Effector memory CD8-positive, alpha-beta T cell (primary cell): ENCODE results near the gene PTPRM.
"Not testable (repeated sequence)": the region's sequence is repeated elsewhere in the genome, so short reads cannot be mapped to it uniquely, and the experiment has no call there.

Experiments
- ATAC-seq: fragments of 150-1000 bp; cut with Tn5 transposase; replicated peaks from 2 replicates; pipeline ENCODE4 v1.10.0; 2021; ENCODE audit warnings: mild to moderate bottlenecking, moderate library complexity
- DNase-seq, 3 experiments: peaks; one replicate each; pipeline ENCODE4 v3.0.0; 2021
- H3K27ac Mint-ChIP-seq, 2 donors: one replicate each; pipeline ENCODE4 v1.8.0; 2022; ENCODE audit warnings: mild to moderate bottlenecking in 2 of 2, mixed read lengths in 2 of 2, moderate library complexity in 2 of 2
- H3K27me3 Mint-ChIP-seq, 2 donors: one replicate each; pipeline ENCODE4 v1.8.0; 2022; ENCODE audit warnings: mixed read lengths in 2 of 2
- H3K36me3 Mint-ChIP-seq: one replicate; pipeline ENCODE4 v1.8.0; 2022; ENCODE audit warnings: mild to moderate bottlenecking, moderate library complexity, mixed read lengths; ENCODE audit not compliant: insufficient read depth
- H3K4me1 Mint-ChIP-seq, 2 donors: one replicate each; pipeline ENCODE4 v1.8.0; 2022; ENCODE audit warnings: low read depth in 2 of 2, mixed read lengths in 2 of 2
- H3K4me3 Mint-ChIP-seq, 2 donors: one replicate each; pipeline ENCODE4 v1.8.0; 2022; ENCODE audit warnings: mild to moderate bottlenecking in 2 of 2, mixed read lengths in 2 of 2, moderate library complexity in 2 of 2
- H3K9me3 Mint-ChIP-seq, 2 donors: one replicate each; pipeline ENCODE4 v1.8.0; 2022; ENCODE audit warnings: mixed read lengths in 2 of 2

Gene PTPRM

DNA sequence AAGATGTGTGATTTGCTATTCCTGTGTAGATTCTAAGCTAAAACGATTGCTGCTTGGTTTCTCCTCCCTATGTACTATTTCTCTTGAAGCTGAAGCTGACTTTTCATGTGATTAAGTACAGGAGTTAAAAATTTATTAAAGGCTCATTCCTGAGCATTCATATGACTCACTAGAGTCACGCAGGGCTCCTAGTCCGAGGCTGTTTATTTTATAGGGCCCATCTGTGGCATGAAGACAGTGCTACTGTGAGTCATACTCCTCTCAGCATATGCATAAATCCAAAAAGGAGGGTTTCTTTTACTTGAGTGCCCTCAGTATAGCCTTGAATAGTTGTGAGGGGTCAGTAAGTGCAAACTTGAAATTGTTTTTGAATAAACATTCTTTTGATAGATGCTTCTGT lies 378.8 kb downstream of the PTPRM start:
- H3K9me3 Mint-ChIP-seq, result peaks cover 0 to 4% of the 10 kb centered on the region in 2 donors
- no peak for DNase-seq
- no peaks in the 10 kb centered on the region for H3K27me3 Mint-ChIP-seq
- H3K4me3 Mint-ChIP-seq, result peak overlapping the region; percentile 39 to 71
- no peaks in the 10 kb centered on the region for H3K36me3 Mint-ChIP-seq
- peaks cover 13 to 34% of the 10 kb centered on the region in 2 donors for H3K4me1 Mint-ChIP-seq
- ATAC-seq, result no peak
- H3K27ac Mint-ChIP-seq, result peak overlapping the region; percentile 69 to 90

GRCh38 chr18:7946734-7947377 lies 379.7 kb downstream of the PTPRM start:
- peaks cover 0 to 4% of the 10 kb centered on the region in 2 donors for H3K9me3 Mint-ChIP-seq
- peak in 2 of 3 experiments; percentile 19 to 21 for DNase-seq
- H3K36me3 Mint-ChIP-seq, result no peaks in the 10 kb centered on the region
- peak overlapping the region; percentile 39 to 71 for H3K4me3 Mint-ChIP-seq
- peaks cover 16 to 38% of the 10 kb centered on the region in 2 donors for H3K4me1 Mint-ChIP-seq
- peak; percentile 64 for ATAC-seq
- H3K27ac Mint-ChIP-seq, result peak overlapping the region; percentile 69 to 90
- no peaks in the 10 kb centered on the region for H3K27me3 Mint-ChIP-seq

GRCh38 chr18:7950380-7951136 lies 383.4 kb downstream of the PTPRM start:
- DNase-seq (peak in 1 of 3 experiments; percentile 13), ATAC-seq (peak; percentile 81)
- no peaks in the 10 kb centered on the region for H3K27me3 Mint-ChIP-seq
- peaks cover 12 to 42% of the 10 kb centered on the region in 2 donors for H3K4me1 Mint-ChIP-seq
- H3K36me3 Mint-ChIP-seq, result no peaks in the 10 kb centered on the region
- peak overlapping the region in 1 of 2 donors; percentile 87 for H3K27ac Mint-ChIP-seq
- no peaks in the 10 kb centered on the region for H3K9me3 Mint-ChIP-seq
- H3K4me3 Mint-ChIP-seq, result peak overlapping the region; percentile 8 to 29

DNA sequence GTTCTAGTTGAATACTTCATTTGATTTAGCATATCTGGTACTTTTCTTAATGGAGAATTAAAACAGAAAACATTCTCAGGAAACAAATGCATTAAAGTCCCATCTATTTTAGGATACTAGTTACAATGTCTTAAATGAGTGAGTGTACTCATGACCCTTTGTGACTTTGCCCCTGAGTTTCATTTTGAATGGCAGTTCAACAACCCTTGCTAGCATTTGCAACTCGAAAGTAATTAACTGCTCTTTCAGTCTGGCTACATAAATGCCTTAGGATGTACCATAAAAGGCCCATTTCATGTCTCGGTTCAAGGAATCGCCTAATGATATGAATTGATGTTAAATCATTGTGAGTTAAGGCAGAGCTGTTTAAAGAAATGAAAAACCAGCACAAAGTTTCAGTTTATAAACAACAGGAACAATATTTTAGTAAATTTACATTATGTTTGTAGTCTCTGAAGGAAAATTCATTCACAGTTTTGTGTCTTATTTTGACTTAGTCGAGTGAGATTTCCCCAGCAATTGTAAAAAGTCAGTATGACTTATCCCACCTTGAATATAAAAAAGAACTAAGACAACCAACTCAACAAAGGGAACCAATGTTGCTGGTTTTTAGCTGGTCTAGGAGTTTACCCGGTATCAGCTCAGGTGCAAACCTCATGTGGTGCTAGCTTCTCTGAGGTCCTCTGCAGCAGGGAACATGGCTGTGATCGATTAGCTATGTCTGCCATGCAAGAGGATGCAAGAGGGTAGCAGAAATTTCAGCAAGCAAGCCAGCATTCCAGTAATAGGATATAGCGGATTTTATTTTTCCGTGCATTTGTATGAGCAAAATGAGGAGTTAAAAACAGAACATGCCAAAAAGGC lies 386.2 kb downstream of the PTPRM start:
- H3K4me3 Mint-ChIP-seq, result peak overlapping the region; percentile 43 to 74
- peaks cover 19 to 54% of the 10 kb centered on the region in 2 donors for H3K4me1 Mint-ChIP-seq
- no peaks in the 10 kb centered on the region for H3K36me3 Mint-ChIP-seq
- peak; percentile 35 for ATAC-seq
- no peak for DNase-seq
- peak overlapping the region; percentile 57 to 84 for H3K27ac Mint-ChIP-seq
- H3K27me3 Mint-ChIP-seq, result no peaks in the 10 kb centered on the region
- no peaks in the 10 kb centered on the region for H3K9me3 Mint-ChIP-seq

GRCh38 chr18:7954238-7954637 lies 387.1 kb downstream of the PTPRM start:
- ATAC-seq, result no peak
- Mint-ChIP-seq H3K4me3 (peak overlapping the region; percentile 43 to 74), H3K27me3 (no peaks in the 10 kb centered on the region), H3K27ac (peak overlapping the region in 1 of 2 donors; percentile 84), H3K4me1 (peaks cover 22 to 54% of the 10 kb centered on the region in 2 donors), H3K9me3 (no peaks in the 10 kb centered on the region), H3K36me3 (no peaks in the 10 kb centered on the region)
- no peak for DNase-seq

DNA sequence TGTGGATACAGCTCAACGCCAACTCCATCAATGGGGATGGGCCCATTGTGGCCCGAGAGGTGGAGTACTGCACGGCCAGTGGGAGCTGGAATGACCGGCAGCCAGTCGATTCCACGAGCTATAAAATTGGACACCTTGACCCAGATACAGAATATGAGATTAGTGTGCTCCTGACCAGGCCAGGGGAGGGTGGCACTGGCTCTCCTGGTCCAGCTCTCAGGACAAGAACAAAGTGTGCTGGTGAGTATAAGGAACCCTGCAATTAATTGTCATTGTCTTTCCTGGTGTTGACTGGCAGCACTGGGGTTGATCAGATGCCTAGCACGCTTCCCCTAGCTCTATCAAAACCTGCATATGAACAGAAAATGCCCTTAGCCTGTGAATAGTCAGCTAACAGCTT lies 388.1 kb downstream of the PTPRM start:
- Mint-ChIP-seq H3K9me3 (no peaks in the 10 kb centered on the region), H3K27me3 (no peaks in the 10 kb centered on the region), H3K4me1 (peaks cover 22 to 58% of the 10 kb centered on the region in 2 donors), H3K4me3 (no peak overlapping the region), H3K27ac (peak overlapping the region; percentile 36 to 93), H3K36me3 (no peaks in the 10 kb centered on the region)
- ATAC-seq (no peak), DNase-seq (no peak)

DNA sequence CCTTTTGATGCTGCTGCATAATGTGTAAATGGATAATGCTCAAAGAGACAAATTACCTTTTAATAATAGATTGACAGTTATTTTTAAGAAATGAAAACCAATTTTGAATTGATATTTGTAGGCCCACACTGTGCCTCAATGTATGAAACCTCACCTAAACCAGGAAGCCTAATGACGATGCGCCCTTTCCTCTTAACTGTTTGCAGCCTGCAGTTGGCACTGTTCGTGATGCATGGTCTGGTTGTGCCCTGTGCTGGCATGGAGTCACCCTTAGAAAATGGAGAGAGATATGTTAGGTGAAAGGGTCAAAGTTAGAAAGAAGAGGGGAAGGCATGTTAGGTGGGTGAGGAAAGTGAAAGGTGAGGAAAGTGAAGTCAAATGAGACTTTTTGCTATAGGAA lies 390.2 kb downstream of the PTPRM start:
- peak overlapping the region; percentile 62 to 93 for H3K27ac Mint-ChIP-seq
- H3K36me3 Mint-ChIP-seq, result no peaks in the 10 kb centered on the region
- H3K4me1 Mint-ChIP-seq, result peaks cover 16 to 57% of the 10 kb centered on the region in 2 donors
- H3K27me3 Mint-ChIP-seq, result no peaks in the 10 kb centered on the region
- peak overlapping the region; percentile 28 to 70 for H3K4me3 Mint-ChIP-seq
- H3K9me3 Mint-ChIP-seq, result no peaks in the 10 kb centered on the region
- DNase-seq, result no peak
- ATAC-seq, result peak; percentile 61

- Mint-ChIP-seq H3K36me3 (no peaks in the 10 kb centered on the region), H3K27me3 (no peaks in the 10 kb centered on the region), H3K4me1 (peaks cover 14 to 59% of the 10 kb centered on the region in 2 donors), H3K4me3 (peak overlapping the region; percentile 70 to 73), H3K9me3 (no peaks in the 10 kb centered on the region), H3K27ac (peak overlapping the region; percentile 62 to 93)
- peak; percentile 52 for ATAC-seq
- no peak for DNase-seq
These were observed 391.2 kb downstream of the PTPRM start for GRCh38 chr18:7958081-7958896.

- H3K27ac Mint-ChIP-seq, result peak overlapping the region; percentile 62 to 93
- H3K4me3 Mint-ChIP-seq, result peak overlapping the region; percentile 70 to 73
These were observed 391.7 kb downstream of the PTPRM start for GRCh38 chr18:7958897-7959146.

GRCh38 chr18:7966682-7967081 lies 399.6 kb downstream of the PTPRM start:
- not testable (repeated sequence) for H3K36me3 Mint-ChIP-seq, H3K4me3 Mint-ChIP-seq, H3K9me3 Mint-ChIP-seq, DNase-seq, ATAC-seq, H3K27me3 Mint-ChIP-seq, H3K27ac Mint-ChIP-seq
- H3K4me1 Mint-ChIP-seq, result peaks cover 2 to 27% of the 10 kb centered on the region in 2 donors

More at GRCh38 chr18:7958897-7959146, 391.7 kb downstream of the PTPRM start:
- DNase-seq (no peak), ATAC-seq (peak; percentile 41)
- Mint-ChIP-seq H3K4me1 (peaks cover 16 to 59% of the 10 kb centered on the region in 2 donors), H3K36me3 (no peaks in the 10 kb centered on the region), H3K9me3 (no peaks in the 10 kb centered on the region), H3K27me3 (no peaks in the 10 kb centered on the region)

DNA sequence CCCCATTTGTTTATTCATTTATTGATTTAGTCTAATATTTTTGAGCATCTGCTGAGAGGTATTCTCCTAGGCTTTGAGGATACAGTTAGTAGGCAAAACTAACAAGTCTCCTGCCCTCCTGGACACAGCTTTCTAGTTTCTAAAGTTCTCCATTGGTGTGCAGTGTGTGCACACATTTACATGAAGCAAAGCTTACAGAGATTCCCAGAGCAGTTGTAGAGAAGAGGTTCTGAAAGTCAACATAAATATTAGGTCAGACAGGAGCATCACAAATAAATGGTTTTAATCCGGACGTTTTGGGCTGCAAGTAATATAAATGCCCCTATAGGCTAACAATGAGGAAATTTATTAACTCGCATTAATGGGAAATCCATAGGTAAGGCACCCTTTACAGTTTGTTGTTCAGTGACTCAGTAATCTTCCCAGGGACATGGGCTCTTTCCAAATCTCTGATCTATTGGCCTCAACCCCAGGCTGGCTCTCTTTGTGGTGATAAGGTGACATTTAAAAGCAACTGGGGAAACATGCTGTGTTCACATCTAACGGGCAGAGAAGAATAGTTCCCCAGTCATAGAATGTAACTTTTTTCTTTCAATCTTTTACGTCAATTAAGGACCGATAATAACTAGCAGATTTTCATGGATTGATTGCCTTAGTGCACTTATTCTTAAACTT lies 407.2 kb downstream of the PTPRM start:
- H3K9me3 Mint-ChIP-seq, result no peaks in the 10 kb centered on the region
- ATAC-seq (no peak), DNase-seq (no peak)
- H3K36me3 Mint-ChIP-seq, result no peaks in the 10 kb centered on the region
- H3K27ac Mint-ChIP-seq, result peak overlapping the region in 1 of 2 donors; percentile 71
- H3K4me1 Mint-ChIP-seq, result no peaks in the 10 kb centered on the region
- H3K27me3 Mint-ChIP-seq, result no peaks in the 10 kb centered on the region
- no peak overlapping the region for H3K4me3 Mint-ChIP-seq

- ATAC-seq (no peak), DNase-seq (no peak)
- H3K9me3 Mint-ChIP-seq, result no peaks in the 10 kb centered on the region
- no peaks in the 10 kb centered on the region for H3K27me3 Mint-ChIP-seq
- no peak overlapping the region for H3K4me3 Mint-ChIP-seq
- H3K4me1 Mint-ChIP-seq, result peaks cover under 1 to 12% of the 10 kb centered on the region in 2 donors
- H3K27ac Mint-ChIP-seq, result no peak overlapping the region
- H3K36me3 Mint-ChIP-seq, result no peaks in the 10 kb centered on the region
These were observed 410.8 kb downstream of the PTPRM start for GRCh38 chr18:7977897-7978296.
